Measurements from ENCODE around the gene NFATC3.
A peak's percentile ranks its signal among the peaks of the same experiment; 100 is the strongest.

The NFATC3 gene

DNA sequence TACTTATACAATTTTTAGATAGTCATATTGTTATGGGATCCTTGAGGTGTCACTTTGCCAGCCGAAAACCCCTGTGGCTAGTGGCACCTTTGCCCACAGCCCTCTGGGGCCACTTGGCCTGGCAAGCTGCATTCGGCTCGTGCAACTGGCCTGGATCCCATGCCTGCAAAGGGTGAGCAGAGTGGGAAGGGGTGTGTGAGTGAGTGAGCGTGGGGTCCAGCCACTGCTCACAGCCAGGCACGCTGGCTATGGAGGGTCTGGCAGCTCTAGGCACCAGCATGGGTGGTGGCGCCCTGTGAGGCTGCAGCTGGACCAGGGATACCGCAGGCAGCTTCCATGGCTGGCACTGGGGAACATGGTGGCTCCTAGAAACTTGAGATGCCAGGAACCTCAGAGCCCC, 101.7 kb downstream of the NFATC3 start:
- Histone ChIP-seq H3K4me3 (replicated peaks; ENCODE audit: insufficient read depth, low read length) (no peak overlapping the region), H3K27ac (replicated peaks) (no peak overlapping the region), H3K27me3 (ENCODE audit: insufficient read depth, poor library complexity, severe bottlenecking) (no peaks in the 10 kb centered on the region)
- no peak for DNase-seq (ENCODE audit: low read depth in 1 of 2, low spot score in 1 of 2)
- TF ChIP-seq CTCF (IDR thresholded peaks at IDR 0.05; ENCODE audit: insufficient read depth, low read length) = no peak
- no peak for TF ChIP-seq GABPA (IDR thresholded peaks at IDR 0.05; ENCODE audit: low read depth)

DNA sequence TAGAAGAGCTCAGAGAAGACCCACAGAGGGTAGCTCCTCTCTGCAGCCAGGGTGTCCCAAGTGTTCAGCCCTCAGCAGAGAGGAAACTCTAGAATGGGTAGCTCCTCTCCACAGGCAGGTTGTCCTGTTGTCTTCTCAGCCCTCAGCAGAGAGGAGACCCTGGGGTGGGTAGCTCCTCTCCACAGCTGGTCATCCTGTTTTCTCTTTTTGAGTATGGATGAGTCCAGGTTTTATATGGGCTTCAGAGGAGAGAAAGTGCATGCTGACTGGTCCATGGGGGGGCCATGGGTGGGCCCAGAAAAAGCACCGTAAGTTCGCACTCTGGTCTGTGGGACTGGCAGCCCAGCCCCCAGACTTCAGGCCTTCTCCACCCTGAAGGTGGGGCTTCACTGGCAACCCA, 102.3 kb downstream of the NFATC3 start:
- Histone ChIP-seq H3K27me3 (ENCODE audit: insufficient read depth, poor library complexity, severe bottlenecking) (no peaks in the 10 kb centered on the region), H3K27ac (replicated peaks) (no peak overlapping the region), H3K4me3 (replicated peaks; ENCODE audit: insufficient read depth, low read length) (no peak overlapping the region)
- no peak for TF ChIP-seq GABPA (IDR thresholded peaks at IDR 0.05; ENCODE audit: low read depth)
- TF ChIP-seq SPI1 (IDR thresholded peaks at IDR 0.05; ENCODE audit: borderline replicate concordance, low read depth) = no peak
- TF ChIP-seq, protein P1, sequence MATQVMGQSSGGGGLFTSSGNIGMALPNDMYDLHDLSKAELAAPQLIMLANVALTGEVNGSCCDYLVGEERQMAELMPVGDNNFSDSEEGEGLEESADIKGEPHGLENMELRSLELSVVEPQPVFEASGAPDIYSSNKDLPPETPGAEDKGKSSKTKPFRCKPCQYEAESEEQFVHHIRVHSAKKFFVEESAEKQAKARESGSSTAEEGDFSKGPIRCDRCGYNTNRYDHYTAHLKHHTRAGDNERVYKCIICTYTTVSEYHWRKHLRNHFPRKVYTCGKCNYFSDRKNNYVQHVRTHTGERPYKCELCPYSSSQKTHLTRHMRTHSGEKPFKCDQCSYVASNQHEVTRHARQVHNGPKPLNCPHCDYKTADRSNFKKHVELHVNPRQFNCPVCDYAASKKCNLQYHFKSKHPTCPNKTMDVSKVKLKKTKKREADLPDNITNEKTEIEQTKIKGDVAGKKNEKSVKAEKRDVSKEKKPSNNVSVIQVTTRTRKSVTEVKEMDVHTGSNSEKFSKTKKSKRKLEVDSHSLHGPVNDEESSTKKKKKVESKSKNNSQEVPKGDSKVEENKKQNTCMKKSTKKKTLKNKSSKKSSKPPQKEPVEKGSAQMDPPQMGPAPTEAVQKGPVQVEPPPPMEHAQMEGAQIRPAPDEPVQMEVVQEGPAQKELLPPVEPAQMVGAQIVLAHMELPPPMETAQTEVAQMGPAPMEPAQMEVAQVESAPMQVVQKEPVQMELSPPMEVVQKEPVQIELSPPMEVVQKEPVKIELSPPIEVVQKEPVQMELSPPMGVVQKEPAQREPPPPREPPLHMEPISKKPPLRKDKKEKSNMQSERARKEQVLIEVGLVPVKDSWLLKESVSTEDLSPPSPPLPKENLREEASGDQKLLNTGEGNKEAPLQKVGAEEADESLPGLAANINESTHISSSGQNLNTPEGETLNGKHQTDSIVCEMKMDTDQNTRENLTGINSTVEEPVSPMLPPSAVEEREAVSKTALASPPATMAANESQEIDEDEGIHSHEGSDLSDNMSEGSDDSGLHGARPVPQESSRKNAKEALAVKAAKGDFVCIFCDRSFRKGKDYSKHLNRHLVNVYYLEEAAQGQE (IDR thresholded peaks at IDR 0.05; ENCODE audit: insufficient replicate concordance, low read depth) = no peak
- TF ChIP-seq CTCF (IDR thresholded peaks at IDR 0.05; ENCODE audit: insufficient read depth, low read length) = no peak
- no peak for TF ChIP-seq POLR2AphosphoS5 (IDR thresholded peaks at IDR 0.05; ENCODE audit: low read depth)
- no peak for DNase-seq (ENCODE audit: low read depth in 1 of 2, low spot score in 1 of 2)

DNA sequence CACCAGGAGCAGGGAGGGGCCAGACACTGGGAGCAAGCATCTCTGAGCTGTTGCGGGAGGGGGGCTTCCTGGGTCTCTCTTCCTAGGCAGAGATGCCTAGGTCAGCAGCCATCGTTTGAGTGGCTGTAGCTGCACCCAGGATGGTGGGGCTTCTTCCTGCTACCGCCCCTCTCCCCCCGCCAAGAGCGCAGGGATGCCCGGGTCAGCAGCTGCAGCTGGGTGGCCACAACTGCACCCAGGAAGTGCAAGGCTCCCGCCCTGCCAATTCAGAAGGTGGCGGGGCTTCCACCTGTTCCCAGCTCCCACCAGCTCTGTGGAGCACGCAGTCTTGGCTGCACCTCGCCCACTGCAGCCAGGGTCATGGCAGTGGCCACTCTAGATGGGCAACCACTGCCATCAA, 103.0 kb downstream of the NFATC3 start:
- Histone ChIP-seq H3K4me3 (replicated peaks; ENCODE audit: insufficient read depth, low read length) (no peak overlapping the region), H3K27ac (replicated peaks) (no peak overlapping the region), H3K27me3 (ENCODE audit: insufficient read depth, poor library complexity, severe bottlenecking) (no peaks in the 10 kb centered on the region)
- TF ChIP-seq SPI1 (IDR thresholded peaks at IDR 0.05; ENCODE audit: borderline replicate concordance, low read depth) (no peak), CTCF (IDR thresholded peaks at IDR 0.05; ENCODE audit: insufficient read depth, low read length) (no peak), POLR2AphosphoS5 (IDR thresholded peaks at IDR 0.05; ENCODE audit: low read depth) (no peak), GABPA (IDR thresholded peaks at IDR 0.05; ENCODE audit: low read depth) (no peak)
- TF ChIP-seq, protein P1 (IDR thresholded peaks at IDR 0.05; ENCODE audit: insufficient replicate concordance, low read depth) = no peak
- DNase-seq (ENCODE audit: low read depth in 1 of 2, low spot score in 1 of 2) = no peak

DNA sequence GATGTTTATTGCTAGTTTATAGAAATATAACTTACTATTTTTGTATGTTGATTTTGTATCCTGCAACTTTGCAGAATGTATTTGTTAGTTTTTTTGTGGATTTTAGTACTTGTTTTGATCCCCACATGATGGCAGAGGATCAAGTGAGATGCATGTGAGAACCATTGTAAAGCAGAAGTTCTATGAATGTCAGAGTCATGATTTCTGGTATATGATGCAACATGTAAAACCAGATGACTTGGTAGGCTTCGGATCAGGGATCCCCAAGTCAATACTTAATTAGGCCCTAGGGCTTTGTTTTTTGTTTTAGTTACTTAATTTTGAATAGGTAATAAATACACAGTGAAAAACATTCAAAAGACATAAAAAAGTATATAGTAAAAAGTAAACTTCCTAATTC, 104.9 kb downstream of the NFATC3 start:
- peak; percentile 15 to 22 for DNase-seq (ENCODE audit: low read depth in 1 of 2, low spot score in 1 of 2)
- Histone ChIP-seq H3K27me3 (ENCODE audit: insufficient read depth, poor library complexity, severe bottlenecking) (no peaks in the 10 kb centered on the region), H3K4me3 (replicated peaks; ENCODE audit: insufficient read depth, low read length) (no peak overlapping the region), H3K27ac (replicated peaks) (no peak overlapping the region)
- TF ChIP-seq, protein P1 (IDR thresholded peaks at IDR 0.05; ENCODE audit: insufficient replicate concordance, low read depth) = no peak
- TF ChIP-seq GABPA (IDR thresholded peaks at IDR 0.05; ENCODE audit: low read depth) (no peak), CTCF (IDR thresholded peaks at IDR 0.05; ENCODE audit: insufficient read depth, low read length) (no peak), POLR2AphosphoS5 (IDR thresholded peaks at IDR 0.05; ENCODE audit: low read depth) (no peak), SPI1 (IDR thresholded peaks at IDR 0.05; ENCODE audit: borderline replicate concordance, low read depth) (no peak)

All from HL-60 (cell line).